ENCODE data around the gene POGLUT2. TPM values are rescaled to one million over a fixed set of nuclear protein-coding genes. Genes with fewer than 3 reads are reported as not detected.
"Not testable (repeated sequence)": the region's sequence is repeated elsewhere in the genome, so short reads cannot be mapped to it uniquely, and the experiment has no call there.

POGLUT2 gene
- total and polyA plus RNA-seq, 2 donors, result 2.1 to 4.9 TPM

DNA sequence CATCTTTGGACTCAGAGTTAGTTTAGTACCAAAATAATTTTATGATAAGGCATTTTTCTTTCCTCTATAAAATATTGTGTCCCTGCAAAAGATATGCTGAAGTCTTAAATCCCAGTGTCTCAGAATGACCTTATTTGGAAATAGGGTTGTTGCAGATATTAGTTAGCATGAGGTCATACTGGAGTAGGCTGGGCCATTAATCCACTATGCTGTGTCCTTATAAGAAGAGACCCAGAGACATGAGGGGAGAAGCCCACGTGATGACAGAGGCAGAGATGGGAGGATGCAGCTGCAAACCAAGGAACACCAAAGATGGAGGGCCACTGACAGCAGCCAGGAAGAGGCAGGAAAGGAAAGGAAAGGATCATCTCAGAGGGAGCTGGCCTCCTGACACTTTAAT lies 6.4 kb downstream of the POGLUT2 start:
- peaks cover 0 to 7% of the 10 kb centered on the region in 2 donors for H3K36me3 ChIP-seq (ENCODE audit: control insufficient read depth in 2 of 2, insufficient read depth in 2 of 2, low read length in 1 of 2)
- H3K4me1 ChIP-seq (ENCODE audit: control insufficient read depth in 2 of 2, insufficient read depth in 2 of 2, low read length in 2 of 2), result no peaks in the 10 kb centered on the region
- H3K27me3 ChIP-seq (ENCODE audit: control insufficient read depth in 2 of 2, insufficient read depth in 1 of 2, low read length in 1 of 2), result peaks cover 2% of the 10 kb centered on the region in 2 donors
- 94% methylated on average over 1 of the region's 1 CpG for WGBS
- no peak for DNase-seq (ENCODE audit: low read depth in 6 of 9, low spot score in 9 of 9)
- H3K27ac ChIP-seq (ENCODE audit: low read depth in 1 of 2, low read length in 1 of 2), result no peak overlapping the region
- no peaks in the 10 kb centered on the region for H3K9me3 ChIP-seq (ENCODE audit: control insufficient read depth in 2 of 2, insufficient read depth in 1 of 2, low read length in 1 of 2)
- no peak overlapping the region for H3K4me3 ChIP-seq (ENCODE audit: low read length in 2 of 2)

DNA sequence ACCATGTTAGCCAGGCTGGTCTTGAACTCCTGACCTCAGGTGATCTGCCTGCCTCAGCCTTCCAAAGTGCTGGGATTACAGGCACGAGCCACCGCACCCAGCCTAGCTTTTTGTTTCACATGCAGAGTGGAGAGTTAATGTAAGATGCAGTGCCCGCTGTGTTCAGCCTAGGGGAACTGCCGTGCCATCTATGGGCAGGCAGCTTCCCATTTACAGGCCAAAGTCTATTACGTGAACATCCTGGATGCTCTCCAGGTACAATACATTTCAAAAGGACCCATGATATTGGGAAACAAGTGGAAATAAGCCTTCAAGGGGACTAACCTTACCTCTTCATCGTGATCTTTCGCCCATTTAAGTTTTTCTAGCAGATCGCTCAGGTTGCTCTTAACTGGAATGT lies 10.1 kb downstream of the POGLUT2 start:
- Histone ChIP-seq H3K4me1 (ENCODE audit: control insufficient read depth in 2 of 2, insufficient read depth in 2 of 2, low read length in 2 of 2) (no peaks in the 10 kb centered on the region), H3K27me3 (ENCODE audit: control insufficient read depth in 2 of 2, insufficient read depth in 1 of 2, low read length in 1 of 2) (no peaks in the 10 kb centered on the region)
- WGBS, result 98% methylated on average over 8 of the region's 8 CpGs

DNA sequence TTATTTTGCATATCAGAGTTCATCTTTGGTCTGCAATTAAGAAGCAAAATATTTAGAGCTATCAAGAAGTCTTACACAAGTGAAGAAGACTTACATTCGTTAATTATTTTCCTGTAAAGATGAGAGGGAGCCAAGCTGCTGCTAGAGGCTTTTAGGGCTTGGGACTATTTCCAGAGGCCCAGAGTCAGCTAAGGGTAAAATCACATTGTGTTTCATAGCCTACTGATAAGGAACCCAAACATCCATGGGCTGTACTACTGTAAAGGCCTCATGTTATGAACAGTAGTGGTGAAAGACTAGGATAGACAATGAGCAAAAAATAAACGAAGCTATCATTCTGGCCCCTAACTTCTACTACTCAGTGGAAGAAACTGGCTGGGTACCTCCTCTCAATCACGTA lies 14.3 kb downstream of the POGLUT2 start:
- Histone ChIP-seq H3K4me3 (ENCODE audit: low read length in 2 of 2) (no peak overlapping the region), H3K4me1 (ENCODE audit: control insufficient read depth in 2 of 2, insufficient read depth in 2 of 2, low read length in 2 of 2) (peaks cover 0 to 2% of the 10 kb centered on the region in 2 donors), H3K27me3 (ENCODE audit: control insufficient read depth in 2 of 2, insufficient read depth in 1 of 2, low read length in 1 of 2) (no peaks in the 10 kb centered on the region), H3K36me3 (ENCODE audit: control insufficient read depth in 2 of 2, insufficient read depth in 2 of 2, low read length in 1 of 2) (peaks cover 0 to 4% of the 10 kb centered on the region in 2 donors), H3K9me3 (ENCODE audit: control insufficient read depth in 2 of 2, insufficient read depth in 1 of 2, low read length in 1 of 2) (peaks cover 0 to 6% of the 10 kb centered on the region in 2 donors), H3K27ac (ENCODE audit: low read depth in 1 of 2, low read length in 1 of 2) (no peak overlapping the region)
- WGBS, result 94% methylated on average over 3 of the region's 3 CpGs
- DNase-seq (ENCODE audit: low read depth in 6 of 9, low spot score in 9 of 9), result no peak

More for the DNA sequence above, 10.1 kb downstream of the POGLUT2 start:
- H3K36me3 ChIP-seq (ENCODE audit: control insufficient read depth in 2 of 2, insufficient read depth in 2 of 2, low read length in 1 of 2), result peaks cover 0 to 7% of the 10 kb centered on the region in 2 donors
- no peak for DNase-seq (ENCODE audit: low read depth in 6 of 9, low spot score in 9 of 9)
- no peak overlapping the region for H3K27ac ChIP-seq (ENCODE audit: low read depth in 1 of 2, low read length in 1 of 2)
- no peak overlapping the region for H3K4me3 ChIP-seq (ENCODE audit: low read length in 2 of 2)
- no peaks in the 10 kb centered on the region for H3K9me3 ChIP-seq (ENCODE audit: control insufficient read depth in 2 of 2, insufficient read depth in 1 of 2, low read length in 1 of 2)

DNA sequence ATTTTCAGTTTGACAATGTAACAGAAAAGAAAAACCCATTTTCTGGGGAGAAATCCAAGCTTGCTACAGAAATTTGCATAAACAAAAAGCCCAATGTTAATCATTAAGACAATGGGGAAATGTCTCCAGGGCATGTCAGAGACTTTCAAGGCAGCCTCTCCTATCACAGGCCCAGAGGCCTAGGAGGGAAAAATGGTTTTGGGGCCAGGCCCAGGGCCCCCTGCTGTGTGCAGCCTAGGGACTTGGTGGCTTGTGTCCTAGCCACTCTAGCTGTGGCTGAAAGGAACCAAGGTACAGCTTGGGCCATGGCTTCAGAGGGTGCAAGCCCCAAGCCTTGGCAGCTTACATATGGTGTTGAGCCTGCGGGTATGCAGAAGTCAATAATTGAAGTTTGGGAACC lies 17.2 kb downstream of the POGLUT2 start:
- no peaks in the 10 kb centered on the region for H3K27me3 ChIP-seq (ENCODE audit: control insufficient read depth in 2 of 2, insufficient read depth in 1 of 2, low read length in 1 of 2)
- H3K4me1 ChIP-seq (ENCODE audit: control insufficient read depth in 2 of 2, insufficient read depth in 2 of 2, low read length in 2 of 2), result peaks cover 3 to 4% of the 10 kb centered on the region in 2 donors
- 98% methylated on average over 1 of the region's 1 CpG for WGBS
- no peak for DNase-seq (ENCODE audit: low read depth in 6 of 9, low spot score in 9 of 9)
- no peak overlapping the region for H3K4me3 ChIP-seq (ENCODE audit: low read length in 2 of 2)
- no peaks in the 10 kb centered on the region for H3K36me3 ChIP-seq (ENCODE audit: control insufficient read depth in 2 of 2, insufficient read depth in 2 of 2, low read length in 1 of 2)
- no peak overlapping the region for H3K27ac ChIP-seq (ENCODE audit: low read depth in 1 of 2, low read length in 1 of 2)
- H3K9me3 ChIP-seq (ENCODE audit: control insufficient read depth in 2 of 2, insufficient read depth in 1 of 2, low read length in 1 of 2), result peaks cover 0 to 6% of the 10 kb centered on the region in 2 donors

DNA sequence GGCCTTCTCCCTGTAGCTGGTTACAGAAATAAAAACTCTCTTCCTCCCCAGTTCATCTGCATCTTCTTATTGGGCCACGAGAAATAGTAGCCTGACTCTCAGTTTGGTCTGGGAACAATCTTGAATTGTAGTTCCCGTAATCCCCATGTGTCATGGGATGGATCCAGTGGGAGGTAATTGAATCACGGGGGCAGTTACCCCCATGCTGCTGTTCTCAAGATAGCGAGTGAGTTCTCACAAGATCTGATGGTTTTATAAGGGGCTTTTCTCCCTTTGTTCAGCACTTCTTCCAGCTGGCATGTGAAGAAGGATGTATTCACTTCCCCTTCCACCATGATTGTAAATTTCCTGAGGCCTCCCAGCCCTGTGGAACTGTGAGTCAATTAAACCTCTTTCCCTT lies 18.1 kb downstream of the POGLUT2 start:
- not testable (repeated sequence) for H3K4me3 ChIP-seq (ENCODE audit: low read length in 2 of 2); H3K4me1 ChIP-seq (ENCODE audit: control insufficient read depth in 2 of 2, insufficient read depth in 2 of 2, low read length in 2 of 2); H3K27me3 ChIP-seq (ENCODE audit: control insufficient read depth in 2 of 2, insufficient read depth in 1 of 2, low read length in 1 of 2); H3K36me3 ChIP-seq (ENCODE audit: control insufficient read depth in 2 of 2, insufficient read depth in 2 of 2, low read length in 1 of 2); DNase-seq (ENCODE audit: low read depth in 6 of 9, low spot score in 9 of 9); H3K9me3 ChIP-seq (ENCODE audit: control insufficient read depth in 2 of 2, insufficient read depth in 1 of 2, low read length in 1 of 2); H3K27ac ChIP-seq (ENCODE audit: low read depth in 1 of 2, low read length in 1 of 2)
- 87% methylated on average over 4 of the region's 4 CpGs for WGBS

DNA sequence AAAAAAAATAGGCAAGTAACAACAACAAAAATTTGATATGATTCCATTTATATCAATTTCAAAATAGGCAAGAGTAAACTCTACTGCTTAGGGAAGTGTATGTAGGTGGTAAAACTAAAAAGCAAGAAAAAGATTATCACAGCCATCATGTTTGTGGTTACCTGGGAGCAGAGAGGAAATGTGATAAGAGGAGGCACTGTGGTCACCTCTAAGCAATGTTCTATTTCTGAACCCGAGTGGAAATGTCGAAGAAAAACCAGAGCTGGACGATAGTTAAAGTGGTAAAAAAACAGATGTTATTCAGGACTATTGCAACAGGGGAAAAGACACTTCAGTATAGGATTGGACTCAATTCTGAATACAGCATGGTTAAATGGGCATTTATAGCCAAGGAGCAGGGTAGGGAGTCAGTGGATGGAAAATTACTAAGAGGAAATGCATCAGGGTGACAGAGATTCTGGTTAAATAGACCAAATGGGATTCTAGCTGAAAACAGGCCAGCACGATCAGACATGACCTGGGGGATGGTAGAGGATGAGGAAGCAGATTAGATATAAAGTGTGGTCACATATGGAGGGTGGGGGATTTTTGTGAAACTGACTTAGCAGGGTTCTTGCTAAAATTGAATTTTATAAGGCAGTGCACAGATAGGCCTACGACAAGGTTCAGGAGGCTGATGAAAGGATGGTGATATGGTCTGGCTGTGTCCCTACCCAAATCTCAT lies 19.2 kb downstream of the POGLUT2 start:
- DNase-seq (ENCODE audit: low read depth in 6 of 9, low spot score in 9 of 9), result peak in 1 of 9 donors; percentile 53

DNA sequence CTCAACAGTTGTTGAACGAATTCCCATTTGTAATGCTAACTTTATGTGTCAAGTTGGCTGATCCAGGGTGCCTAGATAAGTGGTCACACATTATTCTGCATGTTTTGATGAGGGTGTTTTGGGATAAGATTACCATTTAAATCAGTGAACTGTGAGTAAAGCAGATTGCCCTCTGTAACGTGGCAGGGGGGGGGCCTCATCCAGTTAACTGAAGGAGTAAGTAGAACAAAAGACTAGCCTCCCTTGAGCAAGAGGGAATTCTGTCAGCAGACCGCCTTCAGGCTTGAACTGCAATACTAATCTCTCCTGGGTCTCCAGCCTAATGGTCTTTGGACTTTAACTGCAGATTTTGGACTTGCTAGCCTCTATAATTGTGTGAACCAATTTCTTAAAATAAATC lies 21.0 kb downstream of the POGLUT2 start:
- Histone ChIP-seq H3K4me1 (ENCODE audit: control insufficient read depth in 2 of 2, insufficient read depth in 2 of 2, low read length in 2 of 2) (peaks cover 13 to 15% of the 10 kb centered on the region in 2 donors), H3K27ac (ENCODE audit: low read depth in 1 of 2, low read length in 1 of 2) (no peak overlapping the region), H3K4me3 (ENCODE audit: low read length in 2 of 2) (no peak overlapping the region), H3K36me3 (ENCODE audit: control insufficient read depth in 2 of 2, insufficient read depth in 2 of 2, low read length in 1 of 2) (no peaks in the 10 kb centered on the region), H3K27me3 (ENCODE audit: control insufficient read depth in 2 of 2, insufficient read depth in 1 of 2, low read length in 1 of 2) (peaks cover 0 to 2% of the 10 kb centered on the region in 2 donors), H3K9me3 (ENCODE audit: control insufficient read depth in 2 of 2, insufficient read depth in 1 of 2, low read length in 1 of 2) (peaks cover 0 to 8% of the 10 kb centered on the region in 2 donors)
- no peak for DNase-seq (ENCODE audit: low read depth in 6 of 9, low spot score in 9 of 9)
- 97% methylated on average over 3 of the region's 3 CpGs for WGBS

More for the DNA sequence above, 19.2 kb downstream of the POGLUT2 start:
- H3K9me3 ChIP-seq (ENCODE audit: control insufficient read depth in 2 of 2, insufficient read depth in 1 of 2, low read length in 1 of 2), result peaks cover 0 to 6% of the 10 kb centered on the region in 2 donors
- peak overlapping the region in 1 of 2 donors; percentile 38 for H3K27ac ChIP-seq (ENCODE audit: low read depth in 1 of 2, low read length in 1 of 2)
- no peak overlapping the region for H3K4me3 ChIP-seq (ENCODE audit: low read length in 2 of 2)
- 9% methylated on average over 5 of the region's 5 CpGs for WGBS
- H3K27me3 ChIP-seq (ENCODE audit: control insufficient read depth in 2 of 2, insufficient read depth in 1 of 2, low read length in 1 of 2), result no peaks in the 10 kb centered on the region
- H3K4me1 ChIP-seq (ENCODE audit: control insufficient read depth in 2 of 2, insufficient read depth in 2 of 2, low read length in 2 of 2), result peaks cover 5 to 6% of the 10 kb centered on the region in 2 donors
- H3K36me3 ChIP-seq (ENCODE audit: control insufficient read depth in 2 of 2, insufficient read depth in 2 of 2, low read length in 1 of 2), result no peaks in the 10 kb centered on the region

DNA sequence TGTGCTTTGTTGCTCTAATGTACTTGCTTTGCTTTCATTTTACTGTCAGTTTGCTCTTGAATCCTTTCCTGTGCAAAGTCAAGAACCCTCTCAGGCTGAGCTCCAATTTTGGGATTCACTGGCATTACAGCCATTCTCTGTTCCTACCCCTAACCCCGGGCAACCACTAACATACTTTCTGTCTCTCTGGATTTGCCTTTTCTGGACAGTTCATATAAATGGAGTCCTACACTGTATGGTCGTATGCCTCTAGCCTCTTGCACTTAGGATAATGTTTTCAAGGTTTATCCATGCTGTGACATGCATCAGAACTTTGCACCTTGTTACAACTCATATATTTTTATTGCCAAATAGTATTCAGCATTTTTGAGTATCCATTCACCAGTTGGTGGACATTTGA lies 22.5 kb downstream of the POGLUT2 start:
- WGBS, result 98% methylated on average over 2 of the region's 2 CpGs
- H3K27ac ChIP-seq (ENCODE audit: low read depth in 1 of 2, low read length in 1 of 2), result no peak overlapping the region
- peaks cover 0 to 2% of the 10 kb centered on the region in 2 donors for H3K9me3 ChIP-seq (ENCODE audit: control insufficient read depth in 2 of 2, insufficient read depth in 1 of 2, low read length in 1 of 2)
- H3K27me3 ChIP-seq (ENCODE audit: control insufficient read depth in 2 of 2, insufficient read depth in 1 of 2, low read length in 1 of 2), result peaks cover 0 to 2% of the 10 kb centered on the region in 2 donors
- no peaks in the 10 kb centered on the region for H3K36me3 ChIP-seq (ENCODE audit: control insufficient read depth in 2 of 2, insufficient read depth in 2 of 2, low read length in 1 of 2)
- DNase-seq (ENCODE audit: low read depth in 6 of 9, low spot score in 9 of 9), result no peak
- no peak overlapping the region for H3K4me3 ChIP-seq (ENCODE audit: low read length in 2 of 2)
- H3K4me1 ChIP-seq (ENCODE audit: control insufficient read depth in 2 of 2, insufficient read depth in 2 of 2, low read length in 2 of 2), result peaks cover 26 to 29% of the 10 kb centered on the region in 2 donors

DNA sequence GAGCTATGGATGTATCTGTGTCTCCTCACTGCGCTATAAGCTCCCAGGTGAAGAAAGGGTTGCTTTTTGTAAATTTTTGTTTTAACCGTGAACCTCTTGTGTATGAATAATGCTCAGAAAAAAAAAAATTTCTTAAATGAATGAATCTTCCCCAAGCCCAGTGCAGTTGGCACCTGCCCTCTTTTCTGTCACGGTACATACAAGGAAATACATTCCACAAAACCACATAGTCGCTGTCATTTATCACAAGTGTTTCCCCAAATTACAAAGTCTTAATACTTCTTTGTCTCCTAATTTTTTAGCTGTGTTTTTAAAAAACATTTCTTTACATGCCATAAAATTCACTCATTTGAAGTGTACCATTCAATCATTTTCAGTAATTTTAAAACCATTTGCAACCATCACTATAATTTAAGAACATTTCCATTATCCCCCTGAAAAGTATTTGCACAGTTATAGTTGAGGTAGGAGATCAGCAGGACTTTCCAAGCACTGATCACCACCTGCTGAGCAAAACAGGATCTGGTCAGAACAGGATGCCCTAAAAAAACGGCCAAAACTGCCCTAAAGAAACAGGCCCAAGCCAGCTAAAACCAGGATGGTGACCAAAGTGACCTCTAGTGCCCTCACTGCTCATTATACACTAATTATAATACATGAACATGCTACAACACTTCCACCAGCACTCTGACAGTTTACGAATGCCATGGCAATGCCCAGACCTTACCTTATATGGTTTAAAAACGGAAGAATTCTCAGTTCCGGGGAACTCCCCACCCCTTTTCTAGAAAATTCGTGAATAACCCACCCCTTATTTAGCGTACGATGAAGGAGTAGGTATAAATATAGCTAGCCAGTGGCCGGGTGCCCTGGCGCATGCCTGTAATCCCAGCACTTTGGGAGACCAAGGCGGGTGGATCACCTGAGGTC lies 23.9 kb downstream of the POGLUT2 start:
- WGBS, result 69% methylated on average over 14 of the region's 14 CpGs
- H3K27me3 ChIP-seq (ENCODE audit: control insufficient read depth in 2 of 2, insufficient read depth in 1 of 2, low read length in 1 of 2), result peaks cover 0 to 2% of the 10 kb centered on the region in 2 donors
- H3K4me1 ChIP-seq (ENCODE audit: control insufficient read depth in 2 of 2, insufficient read depth in 2 of 2, low read length in 2 of 2), result peaks cover 26 to 29% of the 10 kb centered on the region in 2 donors
- H3K9me3 ChIP-seq (ENCODE audit: control insufficient read depth in 2 of 2, insufficient read depth in 1 of 2, low read length in 1 of 2), result peaks cover 0 to 2% of the 10 kb centered on the region in 2 donors
- peak overlapping the region in 1 of 2 donors; percentile 77 for H3K4me3 ChIP-seq (ENCODE audit: low read length in 2 of 2)
- H3K27ac ChIP-seq (ENCODE audit: low read depth in 1 of 2, low read length in 1 of 2), result peak overlapping the region in 1 of 2 donors; percentile 38
- no peaks in the 10 kb centered on the region for H3K36me3 ChIP-seq (ENCODE audit: control insufficient read depth in 2 of 2, insufficient read depth in 2 of 2, low read length in 1 of 2)
- no peak for DNase-seq (ENCODE audit: low read depth in 6 of 9, low spot score in 9 of 9)

All from thymus (tissue), 11 donors.